Kidney (tissue), 14 donors: ENCODE data around the gene LRP10. TPM values are rescaled to one million over a fixed set of nuclear protein-coding genes. Genes with fewer than 3 reads are reported as not detected.

Experiments used
- DNase-seq, 5 donors: peaks; one replicate each; pipeline ENCODE4 v3.0.0-alpha.2; 2013 to 2020
- FAIRE-seq: peaks from 2 replicates; lab custom pipeline; 2012; peaks lifted over from hg19 to GRCh38; lab: Jason Lieb, UNC
- H3K27ac ChIP-seq, 2 donors: one replicate each; pipeline ENCODE4 v1.7.0; 2013; ENCODE audit warnings: low read depth in 2 of 2, low read length in 2 of 2, inconsistent platforms in 1 of 2
- H3K27me3 ChIP-seq: one replicate; pipeline ENCODE4 v1.7.1; 2013; ENCODE audit warnings: low read length, inconsistent platforms; ENCODE audit not compliant: control insufficient read depth, insufficient read depth
- H3K36me3 ChIP-seq, 3 donors: one replicate each; pipeline versions ENCODE4 v1.7.0 to v1.7.1; 2013; ENCODE audit warnings: low read length in 3 of 3, control low read depth in 1 of 3, inconsistent platforms in 1 of 3; ENCODE audit not compliant: insufficient read depth in 3 of 3, control insufficient read depth in 2 of 3
- H3K4me1 ChIP-seq, 3 donors: one replicate each; pipeline versions ENCODE4 v1.7.0 to v1.7.1; 2013; ENCODE audit warnings: low read length in 3 of 3, inconsistent platforms in 1 of 3, low read depth in 1 of 3; ENCODE audit not compliant: control insufficient read depth in 2 of 3, insufficient read depth in 2 of 3
- H3K4me3 ChIP-seq, 3 donors: one replicate each; pipeline versions ENCODE4 v1.7.0 to v1.8.1; 2013; ENCODE audit warnings: low read length in 3 of 3, control low read depth in 1 of 3, inconsistent platforms in 1 of 3
- H3K9ac ChIP-seq, 3 donors: one replicate each; pipeline versions ENCODE4 v1.7.0 to v1.7.1; 2013; ENCODE audit warnings: low read length in 3 of 3, control low read depth in 1 of 3, inconsistent platforms in 1 of 3
- H3K9me3 ChIP-seq, 3 donors: one replicate each; pipeline versions ENCODE4 v1.7.0 to v1.7.1; 2013; ENCODE audit warnings: low read length in 3 of 3, control low read depth in 1 of 3, inconsistent platforms in 1 of 3; ENCODE audit not compliant: control insufficient read depth in 2 of 3, insufficient read depth in 1 of 3
- CTCF ChIP-seq: IDR thresholded peaks from 3 replicates; pipeline ENCODE4 v1.5.1; 2012; ENCODE audit warnings: mild to moderate bottlenecking, moderate library complexity, borderline replicate concordance; ENCODE audit not compliant: insufficient read depth; ENCODE audit errors: extremely low read depth
- intact Hi-C: fragments of 100-400 bp; cut with DNase I; formaldehyde crosslinking; loops from one replicate; pipeline ENCODE4 v1.11.1; 2022
- polyA plus RNA-seq: library from polyadenylated mRNA; stranded (reverse); fragments of 350-450 nt; fragmentation: Illumina TruSeq; extraction: RNeasy Lipid Tissue Mini Kit (QIAGEN cat#74804); gene quantifications from one replicate; pipeline ENCODE4 v1.2.3, GENCODE V29; 2014; ENCODE audit warnings: low read depth, low replicate concordance; ENCODE audit not compliant: insufficient read depth
- total RNA-seq: library from RNA; stranded (reverse); fragmentation: NEBNext Ultra II Directional; extraction: Animal tissue kit (Norgen Biotek cat#: 25700); gene quantifications from one replicate; pipeline ENCODE4 v1.2.1, GENCODE V29; 2021
- donor health status: control.
- donor health status: control.
- donor health status: control.
- donor health status: control.
- donor health status: control.
- donor health status: DM: yes; HTN: yes; CAD: no.
- donor health status: Normal renal cell carcinoma (clear cell type).

LRP10 gene
- total and polyA plus RNA-seq, 2 donors from 2014 or later, result 74.7 to 207 TPM

- TF ChIP-seq CTCF, result no peak
- Histone ChIP-seq H3K4me3 (no peak overlapping the region), H3K4me1 (peaks cover 0 to 11% (median 0%) of the 10 kb centered on the region in 3 donors), H3K27ac (no peak overlapping the region), H3K27me3 (no peaks in the 10 kb centered on the region), H3K36me3 (peaks cover 35 to 77% (median 61%) of the 10 kb centered on the region in 3 donors), H3K9me3 (no peaks in the 10 kb centered on the region), H3K9ac (no peak overlapping the region)
- intact Hi-C loops, result no loop called here
- no peak for DNase-seq
- no peak for FAIRE-seq
Measured at GRCh38 chr14:22905627-22906026, 34.1 kb downstream of the LRP10 start.

GRCh38 chr14:22906073-22906472 is 34.5 kb downstream of the LRP10 start:
- Histone ChIP-seq H3K4me1 (peaks cover 0 to 11% (median 0%) of the 10 kb centered on the region in 3 donors), H3K27me3 (no peaks in the 10 kb centered on the region), H3K36me3 (peaks cover 35 to 77% (median 57%) of the 10 kb centered on the region in 3 donors), H3K27ac (no peak overlapping the region), H3K9me3 (no peaks in the 10 kb centered on the region), H3K9ac (no peak overlapping the region), H3K4me3 (no peak overlapping the region)
- intact Hi-C loops, result no loop called here
- FAIRE-seq (no peak), DNase-seq (no peak)
- TF ChIP-seq CTCF, result no peak

GRCh38 chr14:22907429-22907828 is 35.9 kb downstream of the LRP10 start:
- Histone ChIP-seq H3K27me3 (no peaks in the 10 kb centered on the region), H3K9ac (no peak overlapping the region), H3K4me1 (peaks cover 0 to 11% (median 0%) of the 10 kb centered on the region in 3 donors), H3K27ac (no peak overlapping the region), H3K9me3 (no peaks in the 10 kb centered on the region), H3K36me3 (peaks cover 31 to 63% (median 45%) of the 10 kb centered on the region in 3 donors), H3K4me3 (no peak overlapping the region)
- intact Hi-C loops, result no loop called here
- no peak for TF ChIP-seq CTCF
- FAIRE-seq (peak; percentile 52), DNase-seq (no peak)

GRCh38 chr14:22908601-22909000 is 37.1 kb downstream of the LRP10 start:
- Histone ChIP-seq H3K9me3 (no peaks in the 10 kb centered on the region), H3K36me3 (peaks cover 25 to 54% (median 38%) of the 10 kb centered on the region in 3 donors), H3K27me3 (no peaks in the 10 kb centered on the region), H3K27ac (no peak overlapping the region), H3K4me3 (no peak overlapping the region), H3K4me1 (peaks cover 0 to 6% (median 0%) of the 10 kb centered on the region in 3 donors), H3K9ac (no peak overlapping the region)
- FAIRE-seq (no peak), DNase-seq (no peak)
- intact Hi-C loops, result no loop called here
- TF ChIP-seq CTCF, result no peak
